Panc1 (cell line): ENCODE data around the gene CCN6. TPM values are rescaled to one million over a fixed set of nuclear protein-coding genes. Genes with fewer than 3 reads are reported as not detected.
"Not testable (repeated sequence)": the region's sequence is repeated elsewhere in the genome, so short reads cannot be mapped to it uniquely, and the experiment has no call there.

ENCODE experiments used
- ATAC-seq: fragments of 200-7000 bp; cut with Tn5 transposase; 2 replicates; pipeline ENCODE4 v1.9.1; 2020; ENCODE audit warnings: mild to moderate bottlenecking, moderate library complexity
- BruUV-seq: library from RNA; stranded (reverse); fragments of 400-500 nt; replicated peaks from 2 replicates; lab custom pipeline; 2021; lab: Mats Ljungman, UMichigan
- CTCF ChIA-PET: fragments of 300-600 bp; sonication (Branson Sonifier 250); formaldehyde crosslinking; loops from one replicate; lab custom pipeline; 2022; ENCODE audit warnings: antibody characterized with exemption; lab: Charles Lee
- POLR2A ChIA-PET: fragments of 300-600 bp; sonication (Branson Sonifier 250); formaldehyde crosslinking; loops from one replicate; lab custom pipeline; 2022; ENCODE audit warnings: antibody characterized with exemption; lab: Charles Lee
- DNase-seq: peaks from one replicate; pipeline ENCODE4 v3.0.0-alpha.2; 2010; ENCODE audit warnings: low read depth, low spot score
- H3K27ac ChIP-seq: 2 replicates; pipeline ENCODE4 v1.5.1; 2011; ENCODE audit warnings: mild to moderate bottlenecking, low read length, inconsistent platforms
- H3K27me3 ChIP-seq: fragments of 200-500 bp; sonication (Bioruptor generic); 2 replicates; pipeline ENCODE4 v1.6.0; 2014; ENCODE audit warnings: low read length, inconsistent platforms; ENCODE audit not compliant: control insufficient read depth, insufficient read depth
- H3K36me3 ChIP-seq: fragments of 200-500 bp; sonication (Bioruptor generic); 2 replicates; pipeline ENCODE4 v1.5.1; 2014; ENCODE audit warnings: inconsistent platforms, mild to moderate bottlenecking, low read length, moderate library complexity; ENCODE audit not compliant: control insufficient read depth, insufficient read depth
- H3K4me1 ChIP-seq: 2 replicates; pipeline ENCODE4 v1.5.1; 2011; ENCODE audit warnings: inconsistent platforms, mild to moderate bottlenecking, low read length, moderate library complexity; ENCODE audit not compliant: control insufficient read depth, insufficient read depth
- H3K4me3 ChIP-seq, 2 experiments: 2 replicates each; pipeline ENCODE4 v1.5.1; 2011 to 2012; ENCODE audit warnings: low read depth in 2 of 2, low read length in 2 of 2, mild to moderate bottlenecking in 2 of 2, inconsistent platforms in 1 of 2, moderate library complexity in 1 of 2
- H3K9me3 ChIP-seq: fragments of 200-500 bp; sonication (Bioruptor generic); 2 replicates; pipeline ENCODE4 v1.5.1; 2014; ENCODE audit warnings: low read depth, mild to moderate bottlenecking, inconsistent platforms, low read length, moderate library complexity; ENCODE audit not compliant: control insufficient read depth, insufficient read depth
- POLR2AphosphoS5 ChIP-seq: IDR thresholded peaks from 2 replicates; pipeline ENCODE4 v1.6.1; 2012; ENCODE audit warnings: mild to moderate bottlenecking, low read depth, low read length, moderate library complexity
- SIN3A ChIP-seq: IDR thresholded peaks from 2 replicates; pipeline ENCODE4 v1.6.1; 2012; ENCODE audit warnings: low read depth, mild to moderate bottlenecking, low read length, moderate library complexity, borderline replicate concordance; ENCODE audit not compliant: insufficient read depth
- TCF7L2 ChIP-seq: IDR thresholded peaks from 2 replicates; pipeline ENCODE4 v1.6.1; 2011; ENCODE audit warnings: mild to moderate bottlenecking, low read depth, low read length, inconsistent platforms
- in situ Hi-C: cut with HindIII; loops from 2 replicates; pipeline ENCODE4 v1.10.0; 2016; ENCODE audit warnings: low sequenced_read_pairs, low pct_unique_long_range_greater_than_20kb
- intact Hi-C: fragments of 100-400 bp; cut with micrococcal nuclease; formaldehyde crosslinking; loops from one replicate; pipeline ENCODE4 v1.10.0; 2022; ENCODE audit not compliant: unreplicated experiment
- total RNA-seq: library from RNA; stranded (reverse); gene quantifications from one replicate; pipeline ENCODE4 v1.2.1, GENCODE V29; 2021; ENCODE audit not compliant: unreplicated experiment
- TF ChIP-seq, protein P1 (sequence below), 2 experiments: IDR thresholded peaks; 2 replicates each; pipeline ENCODE4 v1.6.1; 2011 to 2012; ENCODE audit warnings: low read depth in 2 of 2, control low read depth in 1 of 2, low read length in 1 of 2, mild to moderate bottlenecking in 1 of 2, moderate library complexity in 1 of 2; ENCODE audit not compliant: insufficient read depth in 1 of 2
- TF ChIP-seq, protein P2 (sequence below): fragments of 450-650 bp; IDR thresholded peaks from 2 replicates; pipeline ENCODE4 v1.5.1; 2017; ENCODE audit warnings: mild to moderate bottlenecking

CCN6 gene
- total RNA-seq, 1 experiment from 2014 or later = 3.0 TPM

DNA sequence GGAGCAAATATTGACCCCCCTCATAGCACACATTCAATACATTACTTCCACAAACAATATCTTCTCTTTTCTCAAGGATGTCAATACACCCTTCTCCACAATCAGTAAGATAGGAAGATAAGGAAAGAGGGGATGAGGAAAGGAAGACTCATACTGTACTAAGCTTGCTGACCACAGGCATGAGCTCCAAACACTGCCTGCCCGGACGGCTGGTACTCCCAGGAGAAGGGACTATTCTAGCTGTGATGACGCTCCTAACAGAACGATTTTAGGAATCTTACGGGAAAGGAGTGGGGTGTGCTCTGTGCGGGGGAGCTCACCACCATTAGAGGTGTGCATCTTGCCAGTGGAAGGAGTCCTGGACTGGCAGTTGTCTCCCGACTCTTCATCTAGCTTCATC lies 3.9 kb upstream of the CCN6 start:
- H3K4me1 ChIP-seq = peaks cover 3% of the 10 kb centered on the region; the same call in 1 of the 2 replicates
- H3K27ac ChIP-seq = no peak overlapping the region
- H3K36me3 ChIP-seq = no peaks in the 10 kb centered on the region
- H3K27me3 ChIP-seq = no peaks in the 10 kb centered on the region
- H3K4me3 ChIP-seq = no peak overlapping the region
- TF ChIP-seq SIN3A (no peak), POLR2AphosphoS5 (no peak)
- intact Hi-C loops (loop anchor here (10.0 kb wide), 1 partner anchor 795 kb away; a partner anchor contains a TSS), in situ Hi-C loops (no loop called here)
- ATAC-seq (no peak), DNase-seq (no peak)
- POLR2A ChIA-PET = no interaction called here
- BruUV-seq = no TSS peak
- CTCF ChIA-PET = interaction anchor here (1.3 kb wide), 1 partner anchor 11 kb away, joined by 3 read pairs; no protein-coding TSS in a partner anchor
- H3K9me3 ChIP-seq = no peaks in the 10 kb centered on the region

DNA sequence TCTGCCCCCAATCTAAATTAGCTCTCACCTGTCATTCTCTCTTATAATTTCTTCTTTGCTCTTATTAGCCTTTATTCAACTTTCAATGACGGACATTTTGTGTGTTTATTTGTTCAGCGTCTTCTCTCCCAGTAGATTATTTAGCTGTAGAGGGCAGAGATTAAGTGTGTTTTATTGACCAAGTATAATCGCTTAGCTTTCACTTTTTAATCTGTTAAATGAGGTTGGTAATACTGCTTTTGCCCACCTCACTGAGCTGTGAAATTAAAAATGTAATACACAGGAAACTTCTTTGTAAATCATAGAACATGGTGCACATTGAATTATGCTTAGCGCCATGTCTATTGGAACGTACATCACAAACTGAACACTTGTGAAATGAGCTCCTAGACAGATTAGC lies 3.5 kb upstream of the CCN6 start:
- BruUV-seq = no TSS peak
- Histone ChIP-seq H3K27me3 (no peaks in the 10 kb centered on the region), H3K4me1 (peaks cover 3% of the 10 kb centered on the region; the same call in 1 of the 2 replicates), H3K27ac (no peak overlapping the region), H3K36me3 (no peaks in the 10 kb centered on the region), H3K9me3 (no peaks in the 10 kb centered on the region), H3K4me3 (no peak overlapping the region)
- DNase-seq (no peak), ATAC-seq (no peak)
- CTCF ChIA-PET = interaction anchor here (1.3 kb wide), 1 partner anchor 11 kb away, joined by 3 read pairs; no protein-coding TSS in a partner anchor
- intact Hi-C loops (no loop called here), in situ Hi-C loops (no loop called here)
- TF ChIP-seq POLR2AphosphoS5 (no peak), SIN3A (no peak), TCF7L2 (no peak)
- TF ChIP-seq, protein P1, sequence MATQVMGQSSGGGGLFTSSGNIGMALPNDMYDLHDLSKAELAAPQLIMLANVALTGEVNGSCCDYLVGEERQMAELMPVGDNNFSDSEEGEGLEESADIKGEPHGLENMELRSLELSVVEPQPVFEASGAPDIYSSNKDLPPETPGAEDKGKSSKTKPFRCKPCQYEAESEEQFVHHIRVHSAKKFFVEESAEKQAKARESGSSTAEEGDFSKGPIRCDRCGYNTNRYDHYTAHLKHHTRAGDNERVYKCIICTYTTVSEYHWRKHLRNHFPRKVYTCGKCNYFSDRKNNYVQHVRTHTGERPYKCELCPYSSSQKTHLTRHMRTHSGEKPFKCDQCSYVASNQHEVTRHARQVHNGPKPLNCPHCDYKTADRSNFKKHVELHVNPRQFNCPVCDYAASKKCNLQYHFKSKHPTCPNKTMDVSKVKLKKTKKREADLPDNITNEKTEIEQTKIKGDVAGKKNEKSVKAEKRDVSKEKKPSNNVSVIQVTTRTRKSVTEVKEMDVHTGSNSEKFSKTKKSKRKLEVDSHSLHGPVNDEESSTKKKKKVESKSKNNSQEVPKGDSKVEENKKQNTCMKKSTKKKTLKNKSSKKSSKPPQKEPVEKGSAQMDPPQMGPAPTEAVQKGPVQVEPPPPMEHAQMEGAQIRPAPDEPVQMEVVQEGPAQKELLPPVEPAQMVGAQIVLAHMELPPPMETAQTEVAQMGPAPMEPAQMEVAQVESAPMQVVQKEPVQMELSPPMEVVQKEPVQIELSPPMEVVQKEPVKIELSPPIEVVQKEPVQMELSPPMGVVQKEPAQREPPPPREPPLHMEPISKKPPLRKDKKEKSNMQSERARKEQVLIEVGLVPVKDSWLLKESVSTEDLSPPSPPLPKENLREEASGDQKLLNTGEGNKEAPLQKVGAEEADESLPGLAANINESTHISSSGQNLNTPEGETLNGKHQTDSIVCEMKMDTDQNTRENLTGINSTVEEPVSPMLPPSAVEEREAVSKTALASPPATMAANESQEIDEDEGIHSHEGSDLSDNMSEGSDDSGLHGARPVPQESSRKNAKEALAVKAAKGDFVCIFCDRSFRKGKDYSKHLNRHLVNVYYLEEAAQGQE (IDR thresholded peaks at IDR 0.05; ENCODE audit: insufficient read depth in 1 of 2, low read depth in 2 of 2, low read length in 1 of 2) = no peak
- TF ChIP-seq, protein P2, sequence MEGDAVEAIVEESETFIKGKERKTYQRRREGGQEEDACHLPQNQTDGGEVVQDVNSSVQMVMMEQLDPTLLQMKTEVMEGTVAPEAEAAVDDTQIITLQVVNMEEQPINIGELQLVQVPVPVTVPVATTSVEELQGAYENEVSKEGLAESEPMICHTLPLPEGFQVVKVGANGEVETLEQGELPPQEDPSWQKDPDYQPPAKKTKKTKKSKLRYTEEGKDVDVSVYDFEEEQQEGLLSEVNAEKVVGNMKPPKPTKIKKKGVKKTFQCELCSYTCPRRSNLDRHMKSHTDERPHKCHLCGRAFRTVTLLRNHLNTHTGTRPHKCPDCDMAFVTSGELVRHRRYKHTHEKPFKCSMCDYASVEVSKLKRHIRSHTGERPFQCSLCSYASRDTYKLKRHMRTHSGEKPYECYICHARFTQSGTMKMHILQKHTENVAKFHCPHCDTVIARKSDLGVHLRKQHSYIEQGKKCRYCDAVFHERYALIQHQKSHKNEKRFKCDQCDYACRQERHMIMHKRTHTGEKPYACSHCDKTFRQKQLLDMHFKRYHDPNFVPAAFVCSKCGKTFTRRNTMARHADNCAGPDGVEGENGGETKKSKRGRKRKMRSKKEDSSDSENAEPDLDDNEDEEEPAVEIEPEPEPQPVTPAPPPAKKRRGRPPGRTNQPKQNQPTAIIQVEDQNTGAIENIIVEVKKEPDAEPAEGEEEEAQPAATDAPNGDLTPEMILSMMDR = no peak
- POLR2A ChIA-PET = no interaction called here

DNA sequence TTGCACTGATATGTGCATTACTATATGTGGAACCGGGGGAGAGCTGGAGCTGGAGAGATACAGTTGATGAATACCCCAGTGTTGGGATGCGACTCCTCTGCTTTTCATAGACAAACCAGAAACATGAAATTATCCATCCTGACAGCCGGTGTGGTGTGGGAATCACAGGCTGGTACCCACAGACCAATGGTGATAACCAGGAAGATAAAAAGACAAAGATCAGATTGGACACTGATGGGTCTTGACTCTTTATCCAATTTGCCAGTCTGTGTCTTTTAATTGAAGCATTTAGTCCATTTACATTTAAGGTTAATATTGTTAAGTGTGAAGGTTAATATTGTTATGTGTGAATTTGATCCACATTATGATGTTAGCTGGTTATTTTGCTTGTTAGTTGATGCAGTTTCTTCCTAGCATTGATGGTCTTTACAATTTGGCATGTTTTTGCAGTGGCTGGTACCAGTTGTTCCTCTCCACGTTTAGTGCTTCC lies 2.6 kb upstream of the CCN6 start:
- BruUV-seq, H3K4me1 ChIP-seq, ATAC-seq, H3K36me3 ChIP-seq, DNase-seq, H3K27ac ChIP-seq, H3K4me3 ChIP-seq, POLR2A ChIA-PET, H3K27me3 ChIP-seq, in situ Hi-C loops, intact Hi-C loops, H3K9me3 ChIP-seq: not testable (repeated sequence)
- CTCF ChIA-PET = interaction anchor here (1.3 kb wide), 1 partner anchor 10 kb away, joined by 3 read pairs; no protein-coding TSS in a partner anchor
